HepG2 (cell line): ENCODE data around the gene CBX2. TPM values are rescaled to one million over a fixed set of nuclear protein-coding genes. Genes with fewer than 3 reads are reported as not detected.

Source experiments
- ARNT ChIP-seq: fragments of 450-650 bp; IDR thresholded peaks from 2 replicates; pipeline ENCODE4 v1.6.1; 2017
- CAMTA2 ChIP-seq: sonication (generic); formaldehyde crosslinking; IDR thresholded peaks from 2 replicates; pipeline ENCODE4 v1.4.0; 2020; ENCODE audit warnings: mild to moderate bottlenecking, missing genetic modification reagents, borderline replicate concordance
- CCAR2 ChIP-seq: fragments of 200-400 bp; formaldehyde crosslinking; optimal IDR thresholded peaks from 2 replicates; pipeline ENCODE3; 2018; ENCODE audit warnings: low read depth, mild to moderate bottlenecking, low read length, moderate library complexity
- ELF1 ChIP-seq: sonication (generic); formaldehyde crosslinking; IDR thresholded peaks from 2 replicates; pipeline ENCODE4 v1.4.0; 2020; ENCODE audit warnings: missing genetic modification reagents
- MAZ ChIP-seq, 2 experiments: sonication (generic) in 1 of 2; formaldehyde crosslinking in 1 of 2; IDR thresholded peaks; 2 replicates each; pipeline versions ENCODE4 v1.5.0 to v1.6.1; 2012 to 2020; ENCODE audit warnings: low read depth in 2 of 2, mild to moderate bottlenecking in 2 of 2, borderline replicate concordance in 1 of 2, improper control_type of control experiment in 1 of 2, low read length in 1 of 2, missing genetic modification reagents in 1 of 2, moderate library complexity in 1 of 2
- MEF2D ChIP-seq: sonication (generic); formaldehyde crosslinking; IDR thresholded peaks from 2 replicates; pipeline ENCODE4 v1.5.1; 2020; ENCODE audit warnings: mild to moderate bottlenecking, missing genetic modification reagents
- MIER2 ChIP-seq: IDR thresholded peaks from 2 replicates; pipeline ENCODE4 v1.6.1; 2016; ENCODE audit warnings: missing biosample characterization, missing genetic modification reagents
- NONO ChIP-seq, 2 experiments: fragments of 450-650 bp in 1 of 2; sonication (generic) in 1 of 2; formaldehyde crosslinking in 1 of 2; IDR thresholded peaks in 1 of 2; conservative IDR thresholded peaks in 1 of 2; 2 replicates each; pipeline versions ENCODE4 v1.6.1 to v1.8.0; 2017 to 2022; ENCODE audit warnings: mild to moderate bottlenecking in 1 of 2, missing genetic modification reagents in 1 of 2, moderate library complexity in 1 of 2
- POLR2AphosphoS2 ChIP-seq: IDR thresholded peaks from 2 replicates; pipeline ENCODE4 v1.6.1; 2011; ENCODE audit warnings: low read depth, low read length, improper control_type of control experiment
- RAD51 ChIP-seq: fragments of 450-650 bp; IDR thresholded peaks from 2 replicates; pipeline ENCODE4 v1.6.1; 2016; ENCODE audit warnings: borderline replicate concordance
- RELA ChIP-seq: sonication (generic); formaldehyde crosslinking; IDR thresholded peaks from 2 replicates; pipeline ENCODE4 v1.4.0; 2020; ENCODE audit warnings: missing genetic modification reagents
- SIX4 ChIP-seq: sonication (generic); formaldehyde crosslinking; IDR thresholded peaks from 2 replicates; pipeline ENCODE4 v1.4.0; 2020; ENCODE audit warnings: missing genetic modification reagents
- YY1 ChIP-seq: IDR thresholded peaks from 2 replicates; pipeline ENCODE4 v1.6.1; 2011; ENCODE audit warnings: low read length, low read depth, moderate library complexity, mild to moderate bottlenecking; ENCODE audit not compliant: insufficient read depth, insufficient replicate concordance
- ZBTB7B ChIP-seq: sonication (generic); formaldehyde crosslinking; IDR thresholded peaks from 2 replicates; pipeline ENCODE4 v1.4.0; 2020; ENCODE audit warnings: missing genetic modification reagents
- ZEB1 ChIP-seq: IDR thresholded peaks from 2 replicates; pipeline ENCODE4 v1.6.1; 2012; ENCODE audit warnings: mild to moderate bottlenecking, low read depth, inconsistent platforms; ENCODE audit not compliant: insufficient replicate concordance
- ZNF121 ChIP-seq: sonication (generic); formaldehyde crosslinking; IDR thresholded peaks from 2 replicates; pipeline ENCODE4 v1.5.0; 2020; ENCODE audit warnings: mild to moderate bottlenecking, missing genetic modification reagents
- ZNF205 ChIP-seq: IDR thresholded peaks from 2 replicates; pipeline ENCODE4 v1.6.1; 2018; ENCODE audit warnings: missing biosample characterization, missing genetic modification reagents
- ZNF224 ChIP-seq: sonication (generic); formaldehyde crosslinking; IDR thresholded peaks from 2 replicates; pipeline ENCODE4 v1.5.0; 2020; ENCODE audit warnings: mild to moderate bottlenecking, missing genetic modification reagents
- ZNF253 ChIP-seq: sonication (generic); formaldehyde crosslinking; IDR thresholded peaks from 2 replicates; pipeline ENCODE4 v1.8.0; 2022; ENCODE audit warnings: mild to moderate bottlenecking, missing genetic modification reagents, borderline replicate concordance
- ZNF317 ChIP-seq: sonication (generic); formaldehyde crosslinking; IDR thresholded peaks from 2 replicates; pipeline ENCODE4 v1.5.0; 2020; ENCODE audit warnings: mild to moderate bottlenecking, missing genetic modification reagents
- ZNF329 ChIP-seq: sonication (generic); formaldehyde crosslinking; IDR thresholded peaks from 2 replicates; pipeline ENCODE4 v1.9.0; 2021; ENCODE audit warnings: low read depth, mild to moderate bottlenecking, missing genetic modification reagents
- ZNF501 ChIP-seq: sonication (generic); formaldehyde crosslinking; IDR thresholded peaks from 2 replicates; pipeline ENCODE4 v1.5.1; 2020; ENCODE audit warnings: mild to moderate bottlenecking, moderate library complexity, missing genetic modification reagents
- ZNF564 ChIP-seq: sonication (generic); formaldehyde crosslinking; IDR thresholded peaks from 2 replicates; pipeline ENCODE4 v1.8.1; 2023; ENCODE audit warnings: mild to moderate bottlenecking, missing genetic modification reagents
- ZNF772 ChIP-seq: sonication (generic); formaldehyde crosslinking; IDR thresholded peaks from 2 replicates; pipeline ENCODE4 v1.5.0; 2020; ENCODE audit warnings: mild to moderate bottlenecking, missing genetic modification reagents
- ZSCAN30 ChIP-seq: sonication (generic); formaldehyde crosslinking; IDR thresholded peaks from 2 replicates; pipeline ENCODE4 v1.5.0; 2020; ENCODE audit warnings: mild to moderate bottlenecking, missing genetic modification reagents
- polyA plus RNA-seq, 8 experiments: library from polyadenylated mRNA; depleted of rRNA in 3 of 8; stranded (reverse) in 7 of 8; unstranded in 1 of 8; fragments of >200 nt; fragmentation: Illumina TruSeq in 4 of 8; extraction: Trizol in 4 of 8; gene quantifications; 2 replicates each; pipeline versions ENCODE4 v1.2.1 to v1.2.3, GENCODE V29; 2011 to 2016; ENCODE audit warnings: low read depth in 4 of 8, missing spikeins in 1 of 8, mixed read lengths in 1 of 8; ENCODE audit not compliant: insufficient read depth in 1 of 8
- total RNA-seq, 5 experiments: library from RNA; depleted of rRNA; stranded (reverse); fragments of >200 nt; fragmentation: Illumina TruSeq; extraction: Trizol; gene quantifications; 2 replicates each; pipeline ENCODE4 v1.2.3, GENCODE V29; 2016; ENCODE audit warnings: low read depth in 1 of 5
- TF ChIP-seq, protein P1 (sequence below): sonication (generic); formaldehyde crosslinking; IDR thresholded peaks from 2 replicates; pipeline ENCODE4 v1.8.1; 2022; ENCODE audit warnings: mild to moderate bottlenecking, missing genetic modification reagents
- TF ChIP-seq, protein P2 (sequence below): sonication (generic); formaldehyde crosslinking; IDR thresholded peaks from 2 replicates; pipeline ENCODE4 v1.4.0; 2020; ENCODE audit warnings: missing genetic modification reagents, mild to moderate bottlenecking, borderline replicate concordance

The CBX2 gene
- total and polyA plus RNA-seq, 2 of the 13 experiments (the other 11 are each of a cell fraction or from before 2014, with no cell fraction given), result 14.5 to 31.1 TPM

DNA sequence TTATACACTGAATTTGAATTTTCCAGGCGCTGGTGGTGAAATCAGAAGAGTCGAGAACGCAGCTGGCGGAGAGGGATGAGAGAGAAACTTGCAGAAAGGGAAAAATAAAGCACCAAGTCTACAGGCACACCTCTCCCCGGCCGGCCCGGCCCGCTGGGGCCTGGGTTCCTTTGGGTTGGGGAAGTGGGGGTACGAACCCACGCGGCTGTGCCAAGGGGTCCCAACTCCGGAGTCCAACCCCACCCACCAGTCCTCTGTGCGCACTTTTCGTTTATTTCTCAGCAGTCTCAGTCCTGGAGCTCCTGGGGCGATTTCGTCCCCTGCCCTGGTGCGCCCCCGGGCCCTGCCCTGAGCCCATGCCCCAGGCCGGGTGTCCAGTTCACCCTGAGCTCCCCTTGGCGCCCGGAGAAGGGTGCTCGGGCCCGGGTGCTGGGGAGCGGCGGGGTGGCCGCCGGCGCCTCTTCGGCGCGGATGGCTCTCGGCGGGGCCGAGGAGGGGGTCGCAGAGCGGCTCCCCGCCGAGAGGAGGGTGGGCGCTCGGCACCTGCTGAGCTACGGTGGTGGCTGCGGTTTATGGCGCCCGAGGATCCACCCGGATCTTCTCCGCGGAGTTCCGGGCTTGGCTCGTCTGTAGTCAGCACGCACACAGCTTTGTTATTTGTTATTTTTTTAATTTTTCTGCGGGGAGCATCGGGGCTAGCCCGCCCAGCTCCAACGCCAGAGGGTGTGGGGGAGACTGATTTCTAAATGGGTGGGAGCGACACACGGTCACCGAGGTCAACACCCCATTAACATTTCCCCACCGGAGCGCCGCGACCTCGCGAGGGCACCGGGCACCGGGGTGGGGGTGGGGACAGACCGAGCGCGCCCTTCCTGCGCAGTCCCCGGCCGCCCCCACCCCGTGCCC lies 34.7 kb downstream of the CBX2 start (continued):
- no peak for TF ChIP-seq RAD51
- no peak for TF ChIP-seq NONO (IDR thresholded peaks at IDR 0.05)
- no peak for TF ChIP-seq NONO (CRISPR knock-in tag; conservative IDR thresholded peaks at IDR 0.05)
- TF ChIP-seq CAMTA2 (CRISPR knock-in tag), result no peak
- no peak for TF ChIP-seq MEF2D (CRISPR knock-in tag)
- TF ChIP-seq ZSCAN30 (CRISPR knock-in tag), result no peak
- TF ChIP-seq YY1, result peak; percentile 28
- no peak for TF ChIP-seq SIX4
- no peak for TF ChIP-seq ELF1
- TF ChIP-seq ZNF205 (CRISPR knock-in tag), result no peak
- no peak for TF ChIP-seq RELA (CRISPR knock-in tag)
- TF ChIP-seq POLR2AphosphoS2, result no peak
- TF ChIP-seq, protein P1, sequence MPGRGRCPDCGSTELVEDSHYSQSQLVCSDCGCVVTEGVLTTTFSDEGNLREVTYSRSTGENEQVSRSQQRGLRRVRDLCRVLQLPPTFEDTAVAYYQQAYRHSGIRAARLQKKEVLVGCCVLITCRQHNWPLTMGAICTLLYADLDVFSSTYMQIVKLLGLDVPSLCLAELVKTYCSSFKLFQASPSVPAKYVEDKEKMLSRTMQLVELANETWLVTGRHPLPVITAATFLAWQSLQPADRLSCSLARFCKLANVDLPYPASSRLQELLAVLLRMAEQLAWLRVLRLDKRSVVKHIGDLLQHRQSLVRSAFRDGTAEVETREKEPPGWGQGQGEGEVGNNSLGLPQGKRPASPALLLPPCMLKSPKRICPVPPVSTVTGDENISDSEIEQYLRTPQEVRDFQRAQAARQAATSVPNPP (CRISPR knock-in tag), result no peak
- 0 out of 2 replicates have a peak, but pooled peaks have one; percentile 46 for TF ChIP-seq ZNF501
- TF ChIP-seq ZNF772 (CRISPR knock-in tag), result no peak
- no peak for TF ChIP-seq CCAR2
- TF ChIP-seq ZNF253, result no peak
- no peak for TF ChIP-seq MAZ (IDR thresholded peaks at IDR 0.05; ENCODE audit: borderline replicate concordance, low read depth, low read length)
- TF ChIP-seq MAZ (CRISPR knock-in tag; IDR thresholded peaks at IDR 0.05; ENCODE audit: low read depth), result no peak
- TF ChIP-seq ZEB1, result no peak
- TF ChIP-seq ZNF329, result no peak
- TF ChIP-seq ZNF121 (CRISPR knock-in tag), result no peak
- TF ChIP-seq MIER2 (CRISPR knock-in tag), result no peak
- no peak for TF ChIP-seq ZNF564 (CRISPR knock-in tag)
- no peak for TF ChIP-seq ARNT
- no peak for TF ChIP-seq ZNF317 (CRISPR knock-in tag)
- no peak for TF ChIP-seq ZNF224 (CRISPR knock-in tag)
- TF ChIP-seq, protein P2, sequence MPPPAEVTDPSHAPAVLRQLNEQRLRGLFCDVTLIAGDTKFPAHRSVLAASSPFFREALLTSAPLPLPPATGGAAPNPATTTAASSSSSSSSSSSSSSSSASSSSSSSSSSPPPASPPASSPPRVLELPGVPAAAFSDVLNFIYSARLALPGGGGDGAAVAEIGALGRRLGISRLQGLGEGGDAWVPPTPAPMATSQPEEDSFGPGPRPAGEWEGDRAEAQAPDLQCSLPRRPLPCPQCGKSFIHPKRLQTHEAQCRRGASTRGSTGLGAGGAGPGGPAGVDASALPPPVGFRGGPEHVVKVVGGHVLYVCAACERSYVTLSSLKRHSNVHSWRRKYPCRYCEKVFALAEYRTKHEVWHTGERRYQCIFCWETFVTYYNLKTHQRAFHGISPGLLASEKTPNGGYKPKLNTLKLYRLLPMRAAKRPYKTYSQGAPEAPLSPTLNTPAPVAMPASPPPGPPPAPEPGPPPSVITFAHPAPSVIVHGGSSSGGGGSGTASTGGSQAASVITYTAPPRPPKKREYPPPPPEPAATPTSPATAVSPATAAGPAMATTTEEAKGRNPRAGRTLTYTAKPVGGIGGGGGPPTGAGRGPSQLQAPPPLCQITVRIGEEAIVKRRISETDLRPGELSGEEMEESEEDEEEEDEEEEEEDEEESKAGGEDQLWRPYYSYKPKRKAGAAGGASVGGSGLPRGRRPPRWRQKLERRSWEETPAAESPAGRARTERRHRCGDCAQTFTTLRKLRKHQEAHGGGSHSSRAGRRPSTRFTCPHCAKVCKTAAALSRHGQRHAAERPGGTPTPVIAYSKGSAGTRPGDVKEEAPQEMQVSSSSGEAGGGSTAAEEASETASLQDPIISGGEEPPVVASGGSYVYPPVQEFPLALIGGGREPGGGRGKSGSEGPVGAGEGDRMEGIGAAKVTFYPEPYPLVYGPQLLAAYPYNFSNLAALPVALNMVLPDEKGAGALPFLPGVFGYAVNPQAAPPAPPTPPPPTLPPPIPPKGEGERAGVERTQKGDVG (CRISPR knock-in tag), result no peak
- TF ChIP-seq ZBTB7B (CRISPR knock-in tag), result peak; percentile 79
